T-helper 22 cell (primary cell): ENCODE measurements around the gene BLMH.
"Not testable (repeated sequence)": the region's sequence is repeated elsewhere in the genome, so short reads cannot be mapped to it uniquely, and the experiment has no call there.

Source experiments
- DNase-seq: peaks from one replicate; pipeline ENCODE4 v3.0.0-alpha.2; 2020; ENCODE audit warnings: low read depth

Gene BLMH

GRCh38 chr17:30229012-30229411, 62.7 kb downstream of the BLMH start:
- DNase-seq: no peak

GRCh38 chr17:30228011-30228410, 63.7 kb downstream of the BLMH start:
- DNase-seq: no peak

GRCh38 chr17:30226878-30227277, 64.9 kb downstream of the BLMH start:
- no peak for DNase-seq

- DNase-seq: no peak
Observed at GRCh38 chr17:30225919-30226553, 65.7 kb downstream of the BLMH start.

- DNase-seq: no peak
Observed at GRCh38 chr17:30225112-30225511, 66.6 kb downstream of the BLMH start.

- DNase-seq: no peak
Observed at GRCh38 chr17:30224419-30224960, 67.3 kb downstream of the BLMH start.

- DNase-seq: no peak
Observed at GRCh38 chr17:30222721-30223175, 69.0 kb downstream of the BLMH start.

- no peak for DNase-seq
Observed at GRCh38 chr17:30222251-30222650, 69.5 kb downstream of the BLMH start.

GRCh38 chr17:30221346-30221745, 70.4 kb downstream of the BLMH start:
- no peak for DNase-seq

- no peak for DNase-seq
Observed at GRCh38 chr17:30220414-30220813, 71.3 kb downstream of the BLMH start.

- no peak for DNase-seq
Observed at GRCh38 chr17:30219833-30220232, 71.9 kb downstream of the BLMH start.

GRCh38 chr17:30219315-30219714, 72.4 kb downstream of the BLMH start:
- no peak for DNase-seq

GRCh38 chr17:30218799-30219198, 72.9 kb downstream of the BLMH start:
- no peak for DNase-seq

- no peak for DNase-seq
Observed at GRCh38 chr17:30217746-30218245, 73.9 kb downstream of the BLMH start.

GRCh38 chr17:30217054-30217453, 74.7 kb downstream of the BLMH start:
- no peak for DNase-seq

GRCh38 chr17:30212750-30213149, 79.0 kb downstream of the BLMH start:
- DNase-seq: no peak

- DNase-seq: no peak
Observed at GRCh38 chr17:30211371-30211770, 80.4 kb downstream of the BLMH start.

GRCh38 chr17:30210901-30211300, 80.8 kb downstream of the BLMH start:
- DNase-seq: no peak

GRCh38 chr17:30210366-30210765, 81.4 kb downstream of the BLMH start:
- no peak for DNase-seq

GRCh38 chr17:30209930-30210329, 81.8 kb downstream of the BLMH start:
- DNase-seq: no peak

GRCh38 chr17:30208214-30208613, 83.5 kb downstream of the BLMH start:
- no peak for DNase-seq

- DNase-seq: no peak
Observed at GRCh38 chr17:30207655-30208054, 84.1 kb downstream of the BLMH start.

- DNase-seq: no peak
Observed at GRCh38 chr17:30203471-30203981, 88.2 kb downstream of the BLMH start.

GRCh38 chr17:30200656-30201055, 91.1 kb downstream of the BLMH start:
- DNase-seq: not testable (repeated sequence)
